Measurements from ENCODE around the gene CUL5. TPM values are rescaled to one million over a fixed set of nuclear protein-coding genes. Genes with fewer than 3 reads are reported as not detected.

CUL5 gene
- polyA plus RNA-seq, 1 of the 3 experiments (the other 2 are of a cell fraction): 8.0 TPM

- DNase-seq: no peak
- WGBS (ENCODE audit: low lambda C conversion rate): 99% methylated on average over 2 of the region's 2 CpGs
- CTCF ChIA-PET: no interaction called here
These were observed 53.6 kb downstream of the CUL5 start for GRCh38 chr11:108062336-108062735.

More at GRCh38 chr11:108062336-108062735, 53.6 kb downstream of the CUL5 start:
- Histone ChIP-seq H3K4me1 (ENCODE audit: control insufficient read depth in 1 of 2, insufficient read depth in 2 of 2, low read depth in 1 of 2, low read length in 1 of 2) (no peaks in the 10 kb centered on the region), H3K4me2 (no peak overlapping the region), H3K9me3 (no peaks in the 10 kb centered on the region), H3K79me2 (ENCODE audit: insufficient read depth) (peaks cover 3% of the 10 kb centered on the region; the same call in 1 of the 2 replicates), H3F3A (replicated peaks; ENCODE audit: insufficient read depth) (peaks cover 11% of the 10 kb centered on the region), H4K20me1 (ENCODE audit: insufficient read depth) (no peaks in the 10 kb centered on the region), H2AFZ (ENCODE audit: low read depth) (no peak overlapping the region), H3K9ac (no peak overlapping the region), H3K9me2 (no peaks in the 10 kb centered on the region), H3K4me3 (ENCODE audit: low read depth in 2 of 2, low read length in 1 of 2) (no peak overlapping the region), H3K27me3 (ENCODE audit: insufficient read depth) (no peaks in the 10 kb centered on the region), H3K27ac (ENCODE audit: low read depth in 2 of 2, low read length in 1 of 2) (no peak overlapping the region), H3K36me3 (replicated peaks in 1 of 2; ENCODE audit: control insufficient read depth in 1 of 2, insufficient read depth in 2 of 2, low read length in 1 of 2) (peaks cover 14 to 39% of the 10 kb centered on the region in 2 experiments)
- TF ChIP-seq FOXJ3 (CRISPR knock-in tag; IDR thresholded peaks at IDR 0.05) (no peak), ELF1 (IDR thresholded peaks at IDR 0.05) (no peak), RXRA (IDR thresholded peaks at IDR 0.05; ENCODE audit: borderline replicate concordance, low read depth) (no peak), SIN3A (IDR thresholded peaks at IDR 0.05; ENCODE audit: borderline replicate concordance, low read depth, low read length) (no peak), IRF3 (IDR thresholded peaks at IDR 0.05; ENCODE audit: low read depth, low read length) (no peak), TEAD4 (IDR thresholded peaks at IDR 0.05; ENCODE audit: borderline replicate concordance, insufficient read depth) (no peak), MXI1 (IDR thresholded peaks at IDR 0.05; ENCODE audit: low read depth, low read length) (no peak), USF2 (IDR thresholded peaks at IDR 0.05; ENCODE audit: borderline replicate concordance, low read depth, low read length) (no peak), MAX (IDR thresholded peaks at IDR 0.05; ENCODE audit: low read depth) (no peak), RAD21 (IDR thresholded peaks at IDR 0.05; ENCODE audit: low read length) (no peak), ZBTB33 (IDR thresholded peaks at IDR 0.05; ENCODE audit: borderline replicate concordance, low read depth) (no peak), FOXM1 (IDR thresholded peaks at IDR 0.05; ENCODE audit: low read depth) (no peak), RFX5 (IDR thresholded peaks at IDR 0.05; ENCODE audit: low read length) (no peak), GABPA (IDR thresholded peaks at IDR 0.05; ENCODE audit: low read depth) (no peak), MEF2A (IDR thresholded peaks at IDR 0.05; ENCODE audit: borderline replicate concordance, low read depth) (no peak), CHD2 (IDR thresholded peaks at IDR 0.05; ENCODE audit: low read length, partially characterized antibody) (no peak)
- POLR2A ChIA-PET: no interaction called here
